ENCODE measurements around the gene XXYLT1.
"Not testable (repeated sequence)": the region's sequence is repeated elsewhere in the genome, so short reads cannot be mapped to it uniquely, and the experiment has no call there.

The XXYLT1 gene

GRCh38 chr3:195191580-195191979 lies 79.4 kb downstream of the XXYLT1 start:
- Histone ChIP-seq H3K27me3 (ENCODE audit: insufficient read depth, low read depth) (no peaks in the 10 kb centered on the region), H3K9ac (no peak overlapping the region), H4K20me1 (ENCODE audit: insufficient read depth) (no peaks in the 10 kb centered on the region), H3K79me2 (ENCODE audit: insufficient read depth, low read depth) (no peaks in the 10 kb centered on the region), H3K27ac (no peak overlapping the region), H2AFZ (ENCODE audit: low read depth) (no peak overlapping the region), H3K4me3 (IDR thresholded peaks at IDR 0.05; ENCODE audit: insufficient read depth, low read depth, low read length) (no peak overlapping the region), H3K36me3 (ENCODE audit: insufficient read depth) (no peaks in the 10 kb centered on the region), H3K4me2 (no peak overlapping the region), H3K4me1 (ENCODE audit: low read depth, poor library complexity, severe bottlenecking) (no peaks in the 10 kb centered on the region)
- TF ChIP-seq, protein P1, sequence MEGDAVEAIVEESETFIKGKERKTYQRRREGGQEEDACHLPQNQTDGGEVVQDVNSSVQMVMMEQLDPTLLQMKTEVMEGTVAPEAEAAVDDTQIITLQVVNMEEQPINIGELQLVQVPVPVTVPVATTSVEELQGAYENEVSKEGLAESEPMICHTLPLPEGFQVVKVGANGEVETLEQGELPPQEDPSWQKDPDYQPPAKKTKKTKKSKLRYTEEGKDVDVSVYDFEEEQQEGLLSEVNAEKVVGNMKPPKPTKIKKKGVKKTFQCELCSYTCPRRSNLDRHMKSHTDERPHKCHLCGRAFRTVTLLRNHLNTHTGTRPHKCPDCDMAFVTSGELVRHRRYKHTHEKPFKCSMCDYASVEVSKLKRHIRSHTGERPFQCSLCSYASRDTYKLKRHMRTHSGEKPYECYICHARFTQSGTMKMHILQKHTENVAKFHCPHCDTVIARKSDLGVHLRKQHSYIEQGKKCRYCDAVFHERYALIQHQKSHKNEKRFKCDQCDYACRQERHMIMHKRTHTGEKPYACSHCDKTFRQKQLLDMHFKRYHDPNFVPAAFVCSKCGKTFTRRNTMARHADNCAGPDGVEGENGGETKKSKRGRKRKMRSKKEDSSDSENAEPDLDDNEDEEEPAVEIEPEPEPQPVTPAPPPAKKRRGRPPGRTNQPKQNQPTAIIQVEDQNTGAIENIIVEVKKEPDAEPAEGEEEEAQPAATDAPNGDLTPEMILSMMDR (conservative IDR thresholded peaks at IDR 0.05; ENCODE audit: low read depth, low read length): no peak

GRCh38 chr3:195189821-195190220 lies 81.1 kb downstream of the XXYLT1 start:
- H4K20me1 ChIP-seq (ENCODE audit: insufficient read depth): no peaks in the 10 kb centered on the region
- H3K27ac ChIP-seq: no peak overlapping the region
- no peak overlapping the region for H2AFZ ChIP-seq (ENCODE audit: low read depth)
- H3K4me3 ChIP-seq (IDR thresholded peaks at IDR 0.05; ENCODE audit: insufficient read depth, low read depth, low read length): no peak overlapping the region
- no peak overlapping the region for H3K9ac ChIP-seq
- TF ChIP-seq, protein P1 (conservative IDR thresholded peaks at IDR 0.05; ENCODE audit: low read depth, low read length): no peak
- H3K79me2 ChIP-seq (ENCODE audit: insufficient read depth, low read depth): no peaks in the 10 kb centered on the region
- no peak overlapping the region for H3K4me2 ChIP-seq
- no peaks in the 10 kb centered on the region for H3K27me3 ChIP-seq (ENCODE audit: insufficient read depth, low read depth)
- H3K4me1 ChIP-seq (ENCODE audit: low read depth, poor library complexity, severe bottlenecking): no peaks in the 10 kb centered on the region
- H3K36me3 ChIP-seq (ENCODE audit: insufficient read depth): no peaks in the 10 kb centered on the region

GRCh38 chr3:195188426-195188927 lies 82.5 kb downstream of the XXYLT1 start:
- H4K20me1 ChIP-seq (ENCODE audit: insufficient read depth): no peaks in the 10 kb centered on the region
- no peaks in the 10 kb centered on the region for H3K36me3 ChIP-seq (ENCODE audit: insufficient read depth)
- no peak overlapping the region for H2AFZ ChIP-seq (ENCODE audit: low read depth)
- no peaks in the 10 kb centered on the region for H3K4me1 ChIP-seq (ENCODE audit: low read depth, poor library complexity, severe bottlenecking)
- no peaks in the 10 kb centered on the region for H3K79me2 ChIP-seq (ENCODE audit: insufficient read depth, low read depth)
- TF ChIP-seq, protein P1 (conservative IDR thresholded peaks at IDR 0.05; ENCODE audit: low read depth, low read length): no peak
- no peak overlapping the region for H3K9ac ChIP-seq
- no peak overlapping the region for H3K4me2 ChIP-seq
- no peak overlapping the region for H3K27ac ChIP-seq
- H3K27me3 ChIP-seq (ENCODE audit: insufficient read depth, low read depth): no peaks in the 10 kb centered on the region
- H3K4me3 ChIP-seq (IDR thresholded peaks at IDR 0.05; ENCODE audit: insufficient read depth, low read depth, low read length): no peak overlapping the region

- Histone ChIP-seq H3K4me3 (IDR thresholded peaks at IDR 0.05; ENCODE audit: insufficient read depth, low read depth, low read length) (no peak overlapping the region), H3K9ac (no peak overlapping the region), H3K36me3 (ENCODE audit: insufficient read depth) (no peaks in the 10 kb centered on the region), H4K20me1 (ENCODE audit: insufficient read depth) (no peaks in the 10 kb centered on the region), H3K27me3 (ENCODE audit: insufficient read depth, low read depth) (no peaks in the 10 kb centered on the region), H2AFZ (ENCODE audit: low read depth) (no peak overlapping the region), H3K27ac (no peak overlapping the region), H3K4me1 (ENCODE audit: low read depth, poor library complexity, severe bottlenecking) (no peaks in the 10 kb centered on the region), H3K79me2 (ENCODE audit: insufficient read depth, low read depth) (no peaks in the 10 kb centered on the region), H3K4me2 (no peak overlapping the region)
- TF ChIP-seq, protein P1 (conservative IDR thresholded peaks at IDR 0.05; ENCODE audit: low read depth, low read length): no peak
Observed at GRCh38 chr3:195187609-195188425, 83.1 kb downstream of the XXYLT1 start.

DNA sequence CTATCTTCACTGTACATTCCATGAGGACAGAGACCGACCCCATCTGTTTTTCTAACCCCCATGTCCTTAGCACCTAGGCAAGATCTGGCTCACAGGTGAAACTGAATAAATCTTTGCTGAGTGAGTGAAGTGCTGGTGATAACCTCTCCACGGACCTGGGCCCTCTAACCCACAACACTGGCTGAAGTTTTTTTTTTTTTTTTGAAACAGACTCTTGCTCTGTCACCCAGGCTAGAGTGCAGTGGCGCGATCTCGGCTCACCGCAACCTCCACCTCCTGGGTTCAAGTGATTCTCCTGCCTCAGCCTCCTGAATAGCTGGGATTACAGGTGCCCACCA lies 84.3 kb downstream of the XXYLT1 start:
- not testable (repeated sequence) for H2AFZ ChIP-seq (ENCODE audit: low read depth); H3K27ac ChIP-seq; H3K36me3 ChIP-seq (ENCODE audit: insufficient read depth); H3K9ac ChIP-seq; H3K4me1 ChIP-seq (ENCODE audit: low read depth, poor library complexity, severe bottlenecking); H3K4me3 ChIP-seq (IDR thresholded peaks at IDR 0.05; ENCODE audit: insufficient read depth, low read depth, low read length); H3K4me2 ChIP-seq; H4K20me1 ChIP-seq (ENCODE audit: insufficient read depth); H3K79me2 ChIP-seq (ENCODE audit: insufficient read depth, low read depth); H3K27me3 ChIP-seq (ENCODE audit: insufficient read depth, low read depth)
